Hippocampal formation (tissue), 2 donors: ENCODE measurements around the gene ADCK2.
"Not testable (repeated sequence)": the region's sequence is repeated elsewhere in the genome, so short reads cannot be mapped to it uniquely, and the experiment has no call there.

Experiments
- DNase-seq, 2 donors: peaks; one replicate each; lab custom pipeline; 2025; lab: John Stamatoyannopoulos, UW

ADCK2 gene, protein sequence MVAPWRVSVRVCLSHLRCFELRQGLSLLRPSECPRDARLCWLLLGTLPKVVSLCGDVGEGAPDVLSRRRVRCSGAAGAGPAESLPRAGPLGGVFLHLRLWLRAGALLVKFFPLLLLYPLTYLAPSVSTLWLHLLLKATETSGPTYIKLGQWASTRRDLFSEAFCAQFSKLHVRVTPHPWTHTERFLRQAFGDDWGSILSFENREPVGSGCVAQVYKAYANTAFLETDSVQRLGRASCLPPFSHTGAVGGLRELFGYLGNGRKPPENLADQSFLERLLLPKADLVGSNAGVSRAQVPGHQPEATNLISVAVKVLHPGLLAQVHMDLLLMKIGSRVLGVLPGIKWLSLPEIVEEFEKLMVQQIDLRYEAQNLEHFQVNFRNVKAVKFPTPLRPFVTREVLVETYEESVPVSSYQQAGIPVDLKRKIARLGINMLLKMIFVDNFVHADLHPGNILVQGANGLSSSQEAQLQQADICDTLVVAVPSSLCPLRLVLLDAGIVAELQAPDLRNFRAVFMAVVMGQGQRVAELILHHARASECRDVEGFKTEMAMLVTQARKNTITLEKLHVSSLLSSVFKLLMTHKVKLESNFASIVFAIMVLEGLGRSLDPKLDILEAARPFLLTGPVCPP

DNA sequence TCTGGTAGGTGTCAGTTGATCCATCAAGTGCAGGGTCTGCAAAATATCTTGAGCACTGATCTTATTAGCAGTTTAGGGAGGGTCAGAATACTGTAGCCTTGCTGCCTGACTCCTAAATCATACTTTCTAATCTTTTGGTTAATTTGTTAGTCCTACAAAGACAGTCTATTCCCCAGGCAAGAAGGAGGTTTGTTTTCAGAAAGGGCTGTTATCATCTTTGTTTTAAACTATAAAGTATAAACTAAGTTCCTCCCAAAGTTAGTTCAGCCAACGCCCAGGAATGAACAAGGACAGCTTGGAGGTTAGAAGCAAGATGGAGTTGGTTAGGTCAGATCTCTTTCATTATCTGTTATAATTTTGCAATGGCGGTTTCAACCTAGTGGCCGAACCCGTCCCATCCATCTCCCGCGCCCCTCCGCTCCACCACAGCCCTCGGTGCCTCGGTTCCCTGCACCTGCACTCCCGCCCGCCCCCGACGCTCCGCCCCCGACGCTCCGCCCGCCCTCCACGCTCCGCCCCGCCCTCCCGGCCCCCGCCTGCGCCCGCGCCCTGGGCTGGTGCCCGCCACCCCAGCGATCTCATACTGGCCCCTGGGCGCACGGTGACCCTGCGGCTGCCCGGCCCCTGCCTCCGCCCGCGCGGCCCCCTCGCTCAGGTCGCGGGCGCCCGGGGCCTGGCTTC lies at the start of gene ADCK2:
ADCK2 (plus strand) TSS at position 564 of the 681 bp plus-strand sequence. CDS start 386 bp downstream, outside the sequence.
- DNase-seq, result peak in 1 of 2 donors; percentile 66

DNA sequence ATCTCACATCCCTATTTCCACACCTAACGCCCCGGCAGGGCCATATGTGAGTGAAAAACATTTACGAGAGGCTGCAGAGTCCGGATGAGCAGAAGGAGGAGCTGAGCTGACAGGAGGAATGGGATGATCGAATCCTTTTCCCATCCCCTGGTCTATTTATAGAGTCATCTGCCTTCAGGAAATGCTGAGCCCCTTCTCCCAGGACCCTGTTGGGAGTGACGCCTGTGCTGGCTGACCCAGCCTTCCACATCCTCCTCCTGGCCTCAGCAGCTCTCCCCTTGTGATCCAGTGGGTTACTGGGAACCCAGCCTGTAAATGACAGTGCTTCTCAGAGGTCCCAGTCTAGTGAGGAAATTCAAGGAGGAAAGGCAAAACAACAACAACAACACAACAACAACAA lies 48.8 kb upstream of the ADCK2 start:
- no peak for DNase-seq

DNA sequence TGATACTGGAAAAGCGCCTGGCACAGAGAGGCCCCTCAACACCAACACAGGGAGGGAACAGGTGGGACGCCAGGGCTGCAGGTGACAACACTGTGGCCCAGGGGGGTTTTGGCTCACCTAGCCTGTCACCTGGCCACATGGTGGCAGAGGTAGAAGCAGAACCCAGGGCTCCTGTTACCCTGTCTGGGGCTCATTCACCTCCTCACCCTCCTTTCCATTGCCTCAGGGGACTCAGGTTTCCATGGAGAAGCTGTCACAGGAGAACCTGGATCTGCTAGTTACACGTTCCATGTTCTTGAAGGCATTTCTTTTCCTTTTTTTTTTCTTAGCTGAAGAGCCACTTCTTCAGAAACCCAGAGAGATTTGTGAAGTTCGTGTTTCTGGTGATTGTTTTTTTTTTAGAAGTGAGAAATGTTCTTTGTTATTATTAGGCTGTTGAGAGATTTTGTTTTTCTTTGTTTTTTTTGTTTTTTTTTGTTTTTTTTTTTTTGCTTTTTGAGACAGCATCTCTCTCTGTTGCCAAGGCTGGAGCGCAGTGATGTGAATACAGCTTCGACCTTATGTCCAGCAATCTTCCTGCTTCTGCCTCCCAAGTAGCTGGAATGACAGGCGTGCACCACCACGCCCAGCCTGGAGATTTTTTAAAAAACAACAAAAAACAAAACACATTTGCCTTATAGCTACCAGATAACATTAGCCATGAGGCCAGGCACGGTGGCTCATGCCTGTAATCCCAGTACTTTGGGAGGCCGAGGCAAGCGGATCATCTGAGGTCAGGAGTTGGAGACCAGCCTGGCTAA lies 48.2 kb upstream of the ADCK2 start:
- no peak for DNase-seq

DNA sequence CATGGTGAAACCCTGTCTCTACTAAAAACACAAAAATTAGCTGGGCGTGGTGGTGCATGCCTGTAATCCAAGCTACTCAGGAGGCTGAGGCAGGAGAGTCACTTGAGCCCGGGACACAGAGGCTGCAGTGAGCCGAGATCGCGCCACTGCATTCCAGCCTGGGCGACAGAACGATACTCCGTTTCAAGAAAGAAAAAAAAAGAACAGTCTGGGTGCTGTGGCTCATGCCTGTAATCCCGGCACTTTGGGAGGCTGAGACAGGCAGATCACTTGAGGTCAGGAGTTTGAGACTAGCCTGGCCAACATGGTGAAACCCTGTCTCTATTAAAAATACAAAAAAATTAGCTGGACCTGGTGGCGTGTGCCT lies 47.6 kb upstream of the ADCK2 start:
- DNase-seq, result not testable (repeated sequence)

DNA sequence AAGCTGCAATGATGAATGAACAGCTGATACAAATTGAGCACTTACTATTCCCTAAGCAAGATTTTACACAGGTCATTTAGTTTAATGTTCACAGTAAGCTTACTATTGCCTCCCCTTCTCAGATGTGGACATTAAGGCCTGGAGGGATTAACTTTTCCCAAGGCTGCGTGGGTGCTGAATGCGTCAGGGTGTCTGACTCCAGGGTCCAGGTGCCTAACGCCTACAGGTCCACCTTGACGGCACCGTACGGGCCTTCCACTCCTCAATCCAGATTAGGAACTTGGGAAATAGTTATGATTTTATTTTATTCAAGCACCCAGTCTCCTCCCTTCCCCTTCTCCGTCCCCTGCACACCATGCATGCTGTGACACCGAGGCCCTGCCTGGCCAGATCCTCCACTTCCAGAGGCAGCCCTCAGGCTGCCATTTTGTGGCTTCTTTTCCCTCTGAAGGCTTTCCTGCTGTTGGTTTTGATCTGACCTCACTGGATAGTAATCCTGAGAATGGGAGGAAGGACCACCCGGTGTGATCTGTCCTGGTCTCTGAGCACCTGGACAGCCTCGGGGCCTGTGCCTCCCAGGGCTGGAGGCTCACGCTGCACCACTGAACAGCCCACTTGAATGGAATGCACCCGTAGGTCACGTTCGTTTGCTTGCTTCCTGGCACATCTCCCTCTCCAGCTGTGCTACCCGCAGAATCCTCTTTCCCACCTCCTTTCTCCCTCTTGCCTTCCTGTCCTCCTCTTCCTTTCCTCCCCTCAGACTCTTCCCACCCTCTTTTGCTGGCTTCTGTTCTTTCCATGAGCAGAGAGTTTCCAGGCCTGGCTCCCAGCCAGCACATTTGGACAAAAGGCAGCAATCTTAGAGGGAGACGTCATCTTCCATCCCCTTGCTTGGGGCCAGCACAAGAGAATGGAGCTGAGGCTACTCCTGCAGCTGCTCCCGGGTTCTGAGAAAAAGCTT lies 46.6 kb upstream of the ADCK2 start:
- DNase-seq, result peak in 1 of 2 donors; percentile 39

DNA sequence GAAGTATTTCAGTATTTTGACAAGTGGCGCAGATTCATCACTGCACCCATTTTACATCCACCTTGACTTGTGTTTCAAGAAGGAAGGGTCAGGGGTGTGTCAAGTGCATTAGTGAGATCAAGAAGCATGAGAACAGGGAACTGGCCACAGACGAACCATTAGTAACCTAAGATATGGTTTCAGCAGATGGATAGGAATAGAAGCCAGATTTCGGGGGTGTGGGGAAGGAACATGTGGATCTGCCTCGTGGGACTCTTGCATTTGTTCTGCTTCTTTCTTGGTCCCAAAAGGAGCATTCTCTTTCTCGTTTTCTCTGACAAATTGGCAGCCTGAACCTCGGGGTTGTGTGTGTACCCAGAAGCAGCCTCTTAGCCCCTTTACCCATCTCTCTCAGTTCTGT lies 41.7 kb upstream of the ADCK2 start:
- no peak for DNase-seq

DNA sequence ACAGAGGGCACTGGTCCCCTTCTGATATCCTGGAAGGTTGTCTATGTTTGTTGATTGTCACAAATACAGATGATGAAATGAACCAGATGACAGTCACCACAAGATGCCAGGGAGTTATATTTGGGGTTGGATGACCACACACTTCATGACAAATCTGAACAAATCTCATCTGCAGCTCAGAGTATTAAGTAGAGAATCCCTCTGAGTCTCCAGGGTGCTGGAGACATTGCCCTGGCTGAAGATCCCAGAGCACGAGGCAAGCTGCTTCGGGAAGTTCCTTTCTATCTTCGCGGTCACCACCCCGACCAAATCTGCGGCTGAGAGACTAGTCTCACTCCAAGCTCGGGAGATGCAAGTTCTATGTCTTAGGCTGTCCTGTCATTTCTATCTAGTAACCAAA lies 41.1 kb upstream of the ADCK2 start:
- DNase-seq, result no peak

DNA sequence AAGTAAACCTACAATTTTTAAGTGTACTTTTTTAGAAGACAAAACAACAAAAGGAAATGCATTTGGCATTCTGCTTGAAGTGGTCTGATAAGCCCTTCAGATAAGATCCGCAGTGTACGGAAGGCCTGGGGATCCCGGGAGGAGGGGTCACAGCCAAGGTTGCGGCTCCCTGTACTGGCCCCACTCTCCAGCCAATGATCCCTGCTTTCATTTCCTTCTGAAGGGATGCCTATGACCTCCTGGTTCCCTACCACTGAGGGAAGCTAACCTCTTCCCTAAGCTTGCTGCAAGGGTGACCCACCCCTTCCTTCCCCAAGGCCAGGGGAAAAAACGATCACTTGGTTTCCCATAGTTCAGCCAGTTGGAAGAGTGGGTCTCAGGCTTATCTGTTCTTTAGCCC lies 37.4 kb upstream of the ADCK2 start:
- no peak for DNase-seq

DNA sequence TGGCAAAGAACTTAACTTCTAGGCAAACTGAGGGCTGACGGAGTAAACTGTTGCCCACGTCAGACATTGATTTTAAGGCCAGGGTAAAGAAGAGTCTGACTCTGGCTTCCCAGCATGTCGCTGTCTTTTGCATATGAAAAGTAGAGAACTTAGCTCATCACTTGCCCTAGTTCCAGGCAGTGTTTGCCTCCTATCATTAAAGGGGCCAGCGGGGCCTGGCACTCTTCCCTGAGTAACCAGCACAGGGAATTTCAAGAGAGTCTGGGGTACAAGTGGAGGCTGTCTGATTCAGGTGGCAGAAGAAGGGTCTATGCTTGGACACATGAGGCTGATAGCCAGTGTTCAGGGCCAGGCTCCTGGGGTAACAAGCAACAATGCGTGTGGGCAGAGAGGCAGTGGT lies 36.9 kb upstream of the ADCK2 start:
- DNase-seq, result no peak

DNA sequence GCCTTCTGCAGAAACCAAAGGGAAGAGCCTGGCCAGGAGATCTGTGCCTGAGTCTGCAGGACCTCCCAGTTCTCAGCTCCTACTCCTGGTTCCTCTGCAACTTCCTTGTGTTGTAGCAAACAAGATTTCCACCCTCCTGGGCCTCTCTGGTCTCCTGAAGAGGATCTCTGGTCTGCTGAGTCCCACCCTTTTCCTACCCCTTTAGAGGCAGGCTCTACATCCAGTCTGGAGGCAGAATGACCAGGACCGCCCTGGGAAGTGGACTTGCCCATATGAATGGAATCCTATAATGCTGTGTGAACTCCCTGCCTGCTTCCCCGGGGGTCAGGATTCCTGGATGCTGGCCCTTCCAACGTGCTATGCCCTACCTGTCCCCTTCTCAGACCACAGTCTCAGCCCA lies 35.3 kb upstream of the ADCK2 start:
- no peak for DNase-seq

DNA sequence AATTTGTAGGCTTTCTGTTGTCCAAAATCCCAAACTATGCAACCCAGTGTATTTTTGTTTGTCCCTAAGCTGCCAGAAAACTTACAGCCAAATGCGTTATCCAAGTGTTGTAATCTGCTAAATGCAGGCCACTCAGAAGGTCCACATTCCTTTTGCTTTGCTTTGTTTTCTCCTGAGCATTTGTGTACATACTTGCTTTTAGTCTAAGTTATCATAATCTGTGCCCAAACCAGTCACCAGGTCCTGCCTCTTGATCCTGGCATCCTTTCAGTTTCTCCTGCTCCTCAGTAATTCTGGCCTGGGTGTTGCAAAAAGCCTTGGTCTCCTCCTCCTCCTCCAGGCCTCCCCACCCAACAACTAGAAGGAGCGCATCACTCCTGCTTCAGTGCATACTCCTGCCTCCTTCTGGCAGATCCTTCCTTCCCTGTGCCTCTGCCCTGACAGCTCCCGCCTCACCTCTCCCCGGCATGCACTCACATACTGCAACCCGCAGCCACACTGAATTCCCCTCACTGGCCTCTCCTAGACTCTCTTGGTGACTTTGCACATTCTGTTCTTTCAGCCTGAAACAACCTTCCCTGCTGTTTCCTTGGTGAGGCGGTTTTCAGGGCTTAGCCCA lies 34.5 kb upstream of the ADCK2 start:
- no peak for DNase-seq

DNA sequence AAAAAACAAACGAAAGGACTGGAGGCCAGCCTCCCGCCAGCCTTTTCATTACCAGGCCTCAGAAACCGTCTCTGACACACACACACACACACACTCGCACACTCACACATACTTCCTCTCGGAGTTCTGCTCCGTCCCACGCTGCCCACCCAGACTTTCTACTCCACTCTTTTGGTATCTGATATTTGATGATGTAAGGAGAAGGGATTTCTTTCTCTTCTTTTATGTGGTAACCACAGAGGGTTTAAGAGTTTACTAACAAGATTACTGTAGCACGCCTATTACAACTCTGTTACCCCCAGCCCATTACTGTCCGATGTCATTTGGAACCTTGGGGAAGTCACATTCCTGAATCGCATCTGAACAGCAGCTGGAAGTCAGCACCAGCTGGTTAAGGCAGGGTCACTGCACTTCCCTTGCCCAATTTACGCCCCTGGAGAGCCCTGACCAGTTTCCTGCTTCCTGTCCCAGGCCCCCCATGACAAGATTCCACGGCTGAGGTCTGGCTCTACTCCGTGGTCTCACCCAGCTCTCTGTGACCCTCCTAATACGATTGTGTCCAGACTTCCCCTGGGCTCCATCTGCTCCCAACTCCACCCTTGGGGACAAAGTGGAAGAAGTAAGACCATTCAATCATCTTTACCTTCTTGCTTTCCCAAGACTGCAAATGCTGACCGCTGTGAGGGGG lies 33.2 kb upstream of the ADCK2 start:
- no peak for DNase-seq

DNA sequence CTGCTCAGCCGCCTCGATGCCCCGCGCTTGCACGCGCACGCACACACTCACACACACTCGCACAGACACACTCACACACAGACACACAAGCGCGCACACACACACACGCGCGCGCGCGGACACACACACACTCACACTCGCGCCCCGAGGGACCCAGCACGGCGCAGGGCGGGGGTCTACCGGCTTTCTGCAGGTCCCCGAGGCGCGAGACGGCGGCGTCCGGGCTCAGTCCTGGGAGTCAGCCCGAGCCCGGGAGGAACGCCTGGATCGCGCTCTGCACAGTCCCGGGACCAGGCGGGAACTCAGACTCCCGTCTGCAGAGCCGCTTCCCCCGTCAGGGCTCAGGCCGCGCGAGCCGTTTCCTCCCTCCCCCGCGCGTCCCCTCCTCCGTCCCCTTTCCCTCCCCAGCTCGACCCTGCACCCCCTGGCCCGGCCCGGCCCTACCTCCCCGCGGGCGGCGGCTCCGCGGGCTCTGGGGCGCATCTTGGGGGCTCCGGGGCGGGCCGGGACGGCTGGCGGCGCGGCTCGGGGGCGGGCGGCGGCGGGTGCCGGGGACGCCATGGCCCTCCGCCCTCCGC lies 32.6 kb upstream of the ADCK2 start:
- peak in 1 of 2 donors; percentile 38 for DNase-seq

DNA sequence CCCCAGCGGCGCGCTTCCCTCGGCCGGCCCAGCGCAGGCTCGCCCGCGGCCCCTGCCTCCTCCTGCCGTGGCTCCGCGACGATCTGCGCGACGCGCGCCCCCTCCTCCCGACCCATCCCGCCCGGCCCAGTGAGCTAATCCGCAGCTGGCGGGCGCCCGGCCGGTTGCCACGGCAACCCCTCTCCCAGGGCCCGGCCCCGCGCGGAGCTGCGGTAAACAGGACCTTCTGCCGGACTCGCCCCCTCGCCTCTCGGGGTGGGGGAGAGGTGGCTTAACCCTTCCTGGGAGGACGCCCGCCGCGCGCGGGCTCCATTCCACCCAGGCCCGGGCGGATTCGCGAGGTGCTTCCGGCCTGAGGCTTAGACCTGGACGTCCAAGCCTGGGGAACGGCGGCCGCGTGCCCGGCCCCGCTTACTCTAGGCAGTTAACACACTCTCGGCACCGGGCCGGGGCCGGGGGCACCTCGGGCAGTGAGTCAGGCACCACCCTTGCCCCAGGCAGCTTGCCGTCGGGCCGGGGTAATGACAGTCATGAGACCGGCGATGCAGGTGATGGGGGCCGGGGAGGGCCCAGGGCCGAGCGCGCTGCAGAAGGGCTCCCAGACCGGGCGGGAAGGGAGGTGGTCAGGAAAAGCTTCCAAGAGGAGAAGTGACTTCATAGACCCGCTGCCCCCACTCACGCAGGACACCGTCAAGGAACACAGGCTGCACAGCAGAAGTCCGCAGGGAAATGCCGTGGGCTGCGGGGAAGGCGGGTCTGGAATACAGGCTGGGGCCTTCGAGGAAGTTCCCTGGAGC lies 31.8 kb upstream of the ADCK2 start, which contains the start of gene DENND2A:
DENND2A (minus strand) TSS at position 87 of the 797 bp plus-strand sequence. CDS start 38,416 bp downstream, outside the sequence.
- DNase-seq, result peak; percentile 50 to 77

DNA sequence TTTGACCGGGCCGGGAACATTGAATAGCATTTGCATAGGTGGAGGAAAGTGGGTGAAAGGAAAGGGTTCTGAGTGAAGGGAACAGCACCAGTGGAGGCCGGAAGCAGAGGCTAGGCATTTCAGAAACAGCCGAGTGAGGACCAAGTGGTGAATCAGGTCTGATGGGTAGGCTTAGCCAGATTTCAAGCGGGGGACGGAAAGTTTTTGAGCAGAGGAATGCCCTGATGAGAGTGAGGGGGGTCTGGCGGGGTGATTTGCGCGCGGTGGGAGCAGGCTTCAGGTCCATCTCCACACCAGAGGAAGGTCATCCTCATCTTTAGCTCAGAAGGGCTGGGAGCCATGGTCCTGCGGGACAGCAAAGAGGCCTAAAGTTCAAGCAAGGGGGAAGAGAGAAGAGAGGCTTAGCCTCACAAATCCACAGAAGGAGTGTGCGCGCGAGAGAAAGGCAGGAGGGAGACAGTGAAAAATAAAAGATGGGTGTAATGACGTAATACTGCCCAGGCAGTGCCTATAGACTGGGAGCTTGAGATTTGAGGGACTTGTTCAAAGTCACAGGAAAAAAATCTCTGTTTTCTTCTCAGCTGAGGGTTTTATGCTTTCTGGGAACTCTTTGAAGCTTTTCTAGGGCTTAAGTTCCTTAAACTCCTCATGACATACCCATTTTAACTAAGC lies 31.1 kb upstream of the ADCK2 start:
- no peak for DNase-seq

DNA sequence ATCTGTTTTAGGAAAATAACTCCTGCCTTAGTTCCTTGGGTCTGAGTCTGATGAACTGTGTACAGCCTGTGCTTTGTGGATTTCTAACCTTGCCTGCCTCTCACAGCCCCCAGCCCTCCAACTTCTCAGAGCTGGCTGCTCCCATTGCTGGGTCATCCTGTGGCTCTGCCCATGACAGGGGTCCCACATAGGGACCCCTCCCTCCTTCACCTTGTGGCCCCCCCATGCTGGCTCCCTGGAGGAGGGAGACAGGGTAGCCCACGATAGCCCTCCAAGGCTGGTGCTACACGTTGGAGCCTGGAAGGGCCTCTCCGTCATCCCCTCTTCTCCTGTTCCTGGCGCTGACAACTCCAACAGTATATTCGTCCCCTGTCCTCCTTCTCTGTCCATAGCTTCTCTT lies 29.3 kb upstream of the ADCK2 start:
- no peak for DNase-seq

DNA sequence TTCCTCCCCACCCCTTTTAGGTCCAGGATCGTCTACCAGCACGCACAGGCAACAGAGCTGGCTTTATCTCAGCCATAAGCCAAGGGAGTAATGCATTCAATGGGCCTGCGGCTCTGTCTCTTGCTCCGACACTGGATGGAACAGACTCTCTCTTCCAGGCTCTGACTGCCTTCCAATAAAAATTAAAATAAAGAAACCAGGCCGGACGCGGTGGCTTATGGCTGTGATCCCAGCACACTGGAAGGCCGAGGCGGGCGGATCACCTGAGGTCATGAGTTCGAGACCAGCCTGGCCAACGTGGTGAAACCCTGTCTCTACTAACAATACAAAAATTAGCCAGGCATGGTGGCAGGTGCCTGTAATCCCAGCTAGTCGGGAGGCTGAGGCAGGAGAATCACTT lies 28.0 kb upstream of the ADCK2 start:
- DNase-seq, result not testable (repeated sequence)
